Measurements from ENCODE around the gene MRTFB.

The MRTFB gene

GRCh38 chr16:14186007-14186794 is 115.1 kb downstream of the MRTFB start:
- DNase-seq (ENCODE audit: low read depth), result no peak

- no peak for DNase-seq (ENCODE audit: low read depth)
Observed at GRCh38 chr16:14186795-14187221, 115.7 kb downstream of the MRTFB start.

- no peak for DNase-seq (ENCODE audit: low read depth)
Observed at GRCh38 chr16:14187517-14188338, 116.6 kb downstream of the MRTFB start.

- DNase-seq (ENCODE audit: low read depth), result no peak
Observed at GRCh38 chr16:14193316-14193871, 122.3 kb downstream of the MRTFB start.

- no peak for DNase-seq (ENCODE audit: low read depth)
Observed at GRCh38 chr16:14194721-14195120, 123.6 kb downstream of the MRTFB start.

GRCh38 chr16:14196011-14196410 is 124.9 kb downstream of the MRTFB start:
- DNase-seq (ENCODE audit: low read depth), result no peak

GRCh38 chr16:14196539-14196938 is 125.4 kb downstream of the MRTFB start:
- DNase-seq (ENCODE audit: low read depth), result no peak

GRCh38 chr16:14198012-14198411 is 126.9 kb downstream of the MRTFB start:
- no peak for DNase-seq (ENCODE audit: low read depth)

- DNase-seq (ENCODE audit: low read depth), result no peak
Observed at GRCh38 chr16:14198572-14198971, 127.5 kb downstream of the MRTFB start.

GRCh38 chr16:14199199-14199598 is 128.1 kb downstream of the MRTFB start:
- DNase-seq (ENCODE audit: low read depth), result no peak

GRCh38 chr16:14199624-14200023 is 128.5 kb downstream of the MRTFB start:
- DNase-seq (ENCODE audit: low read depth), result no peak

- no peak for DNase-seq (ENCODE audit: low read depth)
Observed at GRCh38 chr16:14202095-14202494, 131.0 kb downstream of the MRTFB start.

GRCh38 chr16:14202697-14203096 is 131.6 kb downstream of the MRTFB start:
- DNase-seq (ENCODE audit: low read depth), result no peak

GRCh38 chr16:14203166-14203565 is 132.0 kb downstream of the MRTFB start:
- DNase-seq (ENCODE audit: low read depth), result no peak

- DNase-seq (ENCODE audit: low read depth), result no peak
Observed at GRCh38 chr16:14205666-14206065, 134.5 kb downstream of the MRTFB start.

GRCh38 chr16:14211856-14212543 is 140.9 kb downstream of the MRTFB start:
- no peak for DNase-seq (ENCODE audit: low read depth)

- DNase-seq (ENCODE audit: low read depth), result no peak
Observed at GRCh38 chr16:14215941-14216340, 144.8 kb downstream of the MRTFB start.

- DNase-seq (ENCODE audit: low read depth), result no peak
Observed at GRCh38 chr16:14219983-14220382, 148.9 kb downstream of the MRTFB start.

- no peak for DNase-seq (ENCODE audit: low read depth)
Observed at GRCh38 chr16:14223632-14224031, 152.5 kb downstream of the MRTFB start.

GRCh38 chr16:14225457-14225856 is 154.3 kb downstream of the MRTFB start:
- no peak for DNase-seq (ENCODE audit: low read depth)

GRCh38 chr16:14232106-14232864 is 161.2 kb downstream of the MRTFB start:
- no peak for DNase-seq (ENCODE audit: low read depth)

- no peak for DNase-seq (ENCODE audit: low read depth)
Observed at GRCh38 chr16:14236401-14236800, 165.3 kb downstream of the MRTFB start.

Measured in stimulated activated CD8-positive, alpha-beta memory T cell treated with anti-CD3 and anti-CD28 coated beads, Interleukin-15, amount 100 ng/mL, for 1 hour (primary cell).